Activated B cell treated with CpG ODN at 0.5 μM for 24 hours (primary cell): ENCODE measurements around the gene BRAF. TPM values are rescaled to one million over a fixed set of nuclear protein-coding genes. Genes with fewer than 3 reads are reported as not detected.
A peak's percentile ranks its signal among the peaks of the same experiment; 100 is the strongest.

Source experiments
- ATAC-seq: fragments of 200-7000 bp; cut with Tn5 transposase; one replicate; pipeline ENCODE4 v1.10.0; 2021; ENCODE audit warnings: low read depth, mild to moderate bottlenecking, moderate library complexity
- CTCF ChIA-PET: fragments of 350-600 bp; sonication (Branson Sonifier 250); formaldehyde crosslinking; loops from one replicate; lab custom pipeline; 2021; ENCODE audit warnings: antibody characterized with exemption; lab: Charles Lee
- POLR2A ChIA-PET: fragments of 350-600 bp; sonication (Branson Sonifier 250); formaldehyde crosslinking; loops from one replicate; lab custom pipeline; 2021; ENCODE audit warnings: antibody characterized with exemption; lab: Charles Lee
- DNase-seq: peaks from one replicate; pipeline ENCODE4 v3.0.0; 2022
- H3K27ac Mint-ChIP-seq: one replicate; pipeline ENCODE4 v1.8.0; 2020; ENCODE audit warnings: mixed read lengths
- H3K27me3 Mint-ChIP-seq: one replicate; pipeline ENCODE4 v1.8.0; 2021; ENCODE audit warnings: mixed read lengths
- H3K36me3 Mint-ChIP-seq: one replicate; pipeline ENCODE4 v1.8.0; 2021; ENCODE audit warnings: low read depth, mixed read lengths
- H3K4me1 Mint-ChIP-seq: one replicate; pipeline ENCODE4 v1.8.0; 2021; ENCODE audit warnings: mixed read lengths
- H3K4me3 Mint-ChIP-seq: one replicate; pipeline ENCODE4 v1.8.0; 2020; ENCODE audit warnings: mild to moderate bottlenecking, mixed read lengths
- H3K9me3 Mint-ChIP-seq: one replicate; pipeline ENCODE4 v1.8.0; 2020; ENCODE audit warnings: mixed read lengths
- CTCF ChIP-seq: fragments of 200-600 bp; IDR thresholded peaks from one replicate; pipeline ENCODE4 v1.8.0; 2022; ENCODE audit warnings: antibody characterized with exemption, mild to moderate bottlenecking
- intact Hi-C: fragments of 100-400 bp; cut with micrococcal nuclease; formaldehyde crosslinking; loops from one replicate; pipeline ENCODE4 v1.15.1; 2024
- total RNA-seq: library from RNA; stranded (reverse); gene quantifications from 2 replicates; pipeline ENCODE4 v1.2.3, GENCODE V29; 2022

The BRAF gene
- total RNA-seq, 1 donor from 2014 or later = 65.4 TPM

GRCh38 chr7:140902303-140902953 lies 22.3 kb downstream of the BRAF start:
- intact Hi-C loops = loop anchor here (2.0 kb wide), 3 partner anchors 14 to 22 kb away; partner anchors contain the start of gene BRAF
- peaks cover 6% of the 10 kb centered on the region for H3K9me3 Mint-ChIP-seq
- H3K27ac Mint-ChIP-seq = peak overlapping the region; percentile 82
- POLR2A ChIA-PET = interaction anchor here (0.6 to 1.0 kb wide), 3 partner anchors 21 to 1002 kb away, joined by 3 to 4 read pairs (median 3); partner anchors contain the start of gene BRAF
- CTCF ChIA-PET = no interaction called here
- peaks cover 18% of the 10 kb centered on the region for H3K36me3 Mint-ChIP-seq
- no peaks in the 10 kb centered on the region for H3K27me3 Mint-ChIP-seq
- DNase-seq (no peak), ATAC-seq (peak; percentile 40)
- no peak for TF ChIP-seq CTCF
- H3K4me1 Mint-ChIP-seq = peaks cover 76% of the 10 kb centered on the region
- H3K4me3 Mint-ChIP-seq = peak overlapping the region; percentile 56

GRCh38 chr7:140901941-140902302 lies 22.8 kb downstream of the BRAF start:
- POLR2A ChIA-PET = interaction anchor here (1.0 kb wide), 1 partner anchor 22 kb away, joined by 3 read pairs; no protein-coding TSS in a partner anchor

DNA sequence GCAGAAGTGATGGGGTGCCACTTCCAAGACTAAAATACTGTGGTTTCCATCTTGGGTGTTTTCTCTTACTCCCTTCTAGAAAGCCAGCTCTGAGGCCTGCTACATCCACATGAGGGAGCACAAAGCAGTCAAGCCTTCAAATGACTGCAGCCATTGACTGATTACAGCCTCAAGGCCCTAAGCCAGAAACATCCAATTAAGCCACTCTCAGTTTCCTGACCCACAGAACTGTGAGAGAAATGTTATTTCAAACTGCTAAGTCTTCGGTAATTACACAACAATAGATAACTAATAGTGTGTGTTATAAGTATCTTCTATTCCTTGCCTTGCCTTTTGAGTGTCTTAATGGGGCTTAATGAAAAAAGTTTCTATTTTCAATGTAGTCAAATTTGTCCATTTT lies 24.8 kb downstream of the BRAF start:
- Mint-ChIP-seq H3K27ac (no peak overlapping the region), H3K9me3 (peaks cover 6% of the 10 kb centered on the region), H3K36me3 (peaks cover 26% of the 10 kb centered on the region), H3K4me3 (no peak overlapping the region), H3K4me1 (peaks cover 83% of the 10 kb centered on the region), H3K27me3 (no peaks in the 10 kb centered on the region)
- DNase-seq (no peak), ATAC-seq (no peak)
- TF ChIP-seq CTCF = no peak
- ChIA-PET CTCF (no interaction called here), POLR2A (no interaction called here)
- intact Hi-C loops = no loop called here

More at GRCh38 chr7:140901941-140902302, 22.8 kb downstream of the BRAF start:
- Mint-ChIP-seq H3K27me3 (no peaks in the 10 kb centered on the region), H3K4me3 (peak overlapping the region; percentile 56), H3K27ac (peak overlapping the region; percentile 82), H3K9me3 (peaks cover 6% of the 10 kb centered on the region), H3K36me3 (peaks cover 21% of the 10 kb centered on the region), H3K4me1 (peaks cover 72% of the 10 kb centered on the region)
- DNase-seq (no peak), ATAC-seq (no peak)
- CTCF ChIA-PET = interaction anchor here (1.4 kb wide), 1 partner anchor 91 kb away, joined by 3 read pairs; no protein-coding TSS in a partner anchor
- TF ChIP-seq CTCF = no peak
- intact Hi-C loops = loop anchor here (1.0 to 2.0 kb wide), 4 partner anchors 12 to 23 kb away; partner anchors contain the start of gene BRAF

GRCh38 chr7:140898786-140899536 lies 25.8 kb downstream of the BRAF start:
- no peak for TF ChIP-seq CTCF
- Mint-ChIP-seq H3K4me3 (no peak overlapping the region), H3K27ac (no peak overlapping the region), H3K27me3 (no peaks in the 10 kb centered on the region), H3K4me1 (peaks cover 83% of the 10 kb centered on the region), H3K36me3 (peaks cover 24% of the 10 kb centered on the region), H3K9me3 (peaks cover 6% of the 10 kb centered on the region)
- ChIA-PET POLR2A (no interaction called here), CTCF (no interaction called here)
- intact Hi-C loops = no loop called here
- ATAC-seq (no peak), DNase-seq (no peak)

- Mint-ChIP-seq H3K27ac (no peak overlapping the region), H3K4me3 (no peak overlapping the region), H3K9me3 (no peaks in the 10 kb centered on the region), H3K36me3 (peaks cover 19% of the 10 kb centered on the region), H3K27me3 (no peaks in the 10 kb centered on the region), H3K4me1 (peaks cover 79% of the 10 kb centered on the region)
- ATAC-seq (no peak), DNase-seq (no peak)
- POLR2A ChIA-PET = no interaction called here
- intact Hi-C loops = no loop called here
- CTCF ChIA-PET = no interaction called here
- no peak for TF ChIP-seq CTCF
Measured at GRCh38 chr7:140896996-140897395, 27.7 kb downstream of the BRAF start.
